ENCODE results near the gene KIF26B.

Gene KIF26B

GRCh38 chr1:245475961-245476516 lies 321.3 kb downstream of the KIF26B start:
- no peak for DNase-seq

- DNase-seq, result no peak
These were observed 323.2 kb downstream of the KIF26B start for GRCh38 chr1:245477941-245478340.

GRCh38 chr1:245480393-245481120 lies 325.8 kb downstream of the KIF26B start:
- DNase-seq, result no peak

- no peak for DNase-seq
These were observed 326.5 kb downstream of the KIF26B start for GRCh38 chr1:245481261-245481660.

- no peak for DNase-seq
These were observed 328.5 kb downstream of the KIF26B start for GRCh38 chr1:245483247-245483646.

- DNase-seq, result no peak
These were observed 329.4 kb downstream of the KIF26B start for GRCh38 chr1:245484176-245484575.

GRCh38 chr1:245485996-245486395 lies 331.2 kb downstream of the KIF26B start:
- no peak for DNase-seq

- DNase-seq, result no peak
These were observed 332.1 kb downstream of the KIF26B start for GRCh38 chr1:245486775-245487470.

- DNase-seq, result no peak
These were observed 333.8 kb downstream of the KIF26B start for GRCh38 chr1:245488346-245489129.

- DNase-seq, result no peak
These were observed 335.1 kb downstream of the KIF26B start for GRCh38 chr1:245489838-245490237.

GRCh38 chr1:245493029-245493428 lies 338.2 kb downstream of the KIF26B start:
- DNase-seq, result no peak

- DNase-seq, result no peak
These were observed 340.9 kb downstream of the KIF26B start for GRCh38 chr1:245495681-245496080.

- DNase-seq, result no peak
These were observed 345.8 kb downstream of the KIF26B start for GRCh38 chr1:245500546-245500945.

- DNase-seq, result no peak
These were observed 346.8 kb downstream of the KIF26B start for GRCh38 chr1:245501633-245502032.

- no peak for DNase-seq
These were observed 348.8 kb downstream of the KIF26B start for GRCh38 chr1:245503548-245503947.

GRCh38 chr1:245510144-245510543 lies 355.4 kb downstream of the KIF26B start:
- no peak for DNase-seq

- no peak for DNase-seq
These were observed 357.6 kb downstream of the KIF26B start for GRCh38 chr1:245512181-245512888.

- DNase-seq, result no peak
These were observed 358.3 kb downstream of the KIF26B start for GRCh38 chr1:245512980-245513578.

GRCh38 chr1:245516284-245516759 lies 361.5 kb downstream of the KIF26B start:
- DNase-seq, result no peak

GRCh38 chr1:245520611-245521010 lies 365.8 kb downstream of the KIF26B start:
- DNase-seq, result no peak

GRCh38 chr1:245526141-245526540 lies 371.4 kb downstream of the KIF26B start:
- DNase-seq, result no peak

- DNase-seq, result no peak
These were observed 373.5 kb downstream of the KIF26B start for GRCh38 chr1:245528258-245528635.
